ENCODE results near the gene KDM4C.

GRCh38 chr9:6783753-6784152, 26.0 kb downstream of the KDM4C start:
- no peak for TF ChIP-seq CTCF (IDR thresholded peaks at IDR 0.05)
- no peak for TF ChIP-seq POLR2AphosphoS5 (IDR thresholded peaks at IDR 0.05; ENCODE audit: low read depth, low read length)
- no peak for TF ChIP-seq REST (IDR thresholded peaks at IDR 0.05; ENCODE audit: insufficient read depth in 1 of 2, low read depth in 2 of 2, low read length in 1 of 2)
- no peak for TF ChIP-seq TCF7L2 (IDR thresholded peaks at IDR 0.05; ENCODE audit: low read depth, low read length)
- no peak for TF ChIP-seq SIN3A (IDR thresholded peaks at IDR 0.05; ENCODE audit: borderline replicate concordance, insufficient read depth, low read depth, low read length)
